Sigmoid colon (tissue), 7 donors: ENCODE measurements around the gene BAIAP3. TPM values are rescaled to one million over a fixed set of nuclear protein-coding genes. Genes with fewer than 3 reads are reported as not detected.
A peak's percentile ranks its signal among the peaks of the same experiment; 100 is the strongest.

ENCODE experiments used
- DNase-seq: peaks from one replicate; pipeline ENCODE4 v3.0.0-alpha.2; 2019
- H3K27ac ChIP-seq, 4 donors: fragments of 200-600 bp; sonication (generic); one replicate each; pipeline ENCODE4 v1.5.1; 2016 to 2019; ENCODE audit warnings: mild to moderate bottlenecking in 1 of 4
- H3K27me3 ChIP-seq, 3 donors: fragments of 200-600 bp; sonication (generic); one replicate each; pipeline ENCODE4 v1.5.1; 2019; ENCODE audit warnings: mild to moderate bottlenecking in 1 of 3
- H3K36me3 ChIP-seq, 4 donors: fragments of 200-600 bp; sonication (generic); one replicate each; pipeline ENCODE4 v1.5.1; 2016 to 2019
- H3K4me1 ChIP-seq, 4 donors: fragments of 200-600 bp; sonication (generic); one replicate each; pipeline ENCODE4 v1.5.1; 2017 to 2019
- H3K4me3 ChIP-seq, 4 donors: fragments of 200-600 bp; sonication (generic); one replicate each; pipeline ENCODE4 v1.5.1; 2017 to 2019; ENCODE audit warnings: mild to moderate bottlenecking in 2 of 4, moderate library complexity in 1 of 4
- H3K9me3 ChIP-seq, 4 donors: fragments of 200-600 bp in 3 of 4; sonication (generic) in 3 of 4; one replicate each; pipeline versions ENCODE4 v1.5.1 to v1.6.1; 2013 to 2019
- EP300 ChIP-seq, 4 donors: sonication (generic); formaldehyde crosslinking; IDR thresholded peaks; one replicate each; pipeline ENCODE4 v1.6.1; 2017; ENCODE audit warnings: antibody characterized with exemption in 4 of 4
- POLR2A ChIP-seq, 2 donors: fragments of 450-650 bp; IDR thresholded peaks; one replicate each; pipeline ENCODE4 v1.6.1; 2016; ENCODE audit warnings: antibody characterized with exemption in 2 of 2, mild to moderate bottlenecking in 2 of 2, moderate library complexity in 2 of 2
- POLR2AphosphoS5 ChIP-seq, 4 donors: sonication (generic); formaldehyde crosslinking; IDR thresholded peaks; one replicate each; pipeline ENCODE4 v1.6.1; 2017; ENCODE audit warnings: antibody characterized with exemption in 4 of 4
- WGBS, 2 donors: extraction: QIAGEN DNeasy Blood & Tissue Kit; methylation state at CpG; one replicate each; pipeline ENCODE4 v1.1.7; 2013; 5-methylcytosine and 5-hydroxymethylcytosine counted together
- intact Hi-C: fragments of 100-400 bp; cut with DNase I; formaldehyde crosslinking; loops from one replicate; pipeline ENCODE4 v1.15.1; 2023
- polyA plus RNA-seq, 3 donors: library from polyadenylated mRNA; stranded (reverse); fragments of 200-250 nt; gene quantifications; one replicate each; pipeline ENCODE4 v1.2.3, GENCODE V29; 2013
- total RNA-seq, 4 donors: library from RNA; depleted of rRNA; stranded (reverse); fragments of >200 nt; gene quantifications; one replicate each; pipeline ENCODE4 v1.1.0, GENCODE V29; 2016
- TF ChIP-seq, protein P1 (sequence below), 4 experiments: fragments of 450-650 bp in 3 of 4; fragments of 200-600 bp in 1 of 4; IDR thresholded peaks; one replicate each; pipeline ENCODE4 v1.5.1; 2016 to 2019; ENCODE audit warnings: antibody characterized with exemption in 4 of 4, mild to moderate bottlenecking in 3 of 4, moderate library complexity in 2 of 4
- donor health status: healthy with polysubstance abuse.
- donor health status: Bipolar disorder and iron deficiency.
- donor health status: healthy.

Gene BAIAP3
- total and polyA plus RNA-seq, 7 donors = 0.60 to 5.5 (median 1.7) TPM; not detected in 1

DNA sequence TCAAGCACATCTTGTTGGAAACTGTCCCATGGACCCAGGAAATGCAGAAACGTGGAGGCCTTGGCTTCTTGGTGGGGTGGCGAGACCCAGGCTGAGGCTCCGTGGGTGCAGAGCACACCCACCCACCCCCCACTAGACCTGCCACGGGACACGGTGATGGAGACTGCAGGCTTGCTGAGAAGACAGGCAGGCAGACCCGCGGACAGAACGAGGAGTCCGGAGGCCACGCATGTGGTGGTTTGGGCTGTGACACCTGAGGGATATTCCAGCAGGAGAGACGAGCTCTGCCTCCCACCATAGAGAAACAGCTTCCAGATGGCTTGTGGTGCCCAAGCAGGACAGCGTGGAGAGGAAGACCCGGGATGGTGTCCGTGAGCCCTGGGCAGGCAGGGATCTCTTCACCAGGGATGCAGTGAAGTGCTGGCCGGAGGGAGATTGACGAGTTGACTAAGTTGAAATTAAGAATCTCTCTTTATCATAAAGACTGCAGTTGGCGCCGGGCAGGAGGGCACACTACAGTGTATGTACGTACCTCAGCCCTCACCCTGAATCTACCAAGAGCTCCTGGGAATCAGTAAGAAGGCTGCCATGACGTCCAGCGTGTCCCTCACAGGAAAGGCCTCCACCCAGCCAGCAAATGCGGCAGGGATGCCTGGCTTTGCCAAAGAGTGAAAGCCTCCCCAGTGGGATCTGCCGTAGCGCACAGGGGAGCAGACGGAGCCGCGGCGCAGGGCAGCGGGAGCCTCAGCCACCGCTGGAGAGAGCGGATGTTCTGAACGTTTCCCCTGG lies 15.8 kb upstream of the BAIAP3 start:
- Histone ChIP-seq H3K9me3 (no peaks in the 10 kb centered on the region), H3K36me3 (peaks cover 62 to 94% (median 77%) of the 10 kb centered on the region in 4 donors), H3K4me1 (peaks cover 0 to 24% (median 19%) of the 10 kb centered on the region in 4 donors), H3K4me3 (no peak overlapping the region), H3K27me3 (no peaks in the 10 kb centered on the region), H3K27ac (no peak overlapping the region)
- DNase-seq = no peak
- intact Hi-C loops = no loop called here
- 94% methylated on average over 32 of the region's 32 CpGs for WGBS, 2 donors
- no peak for TF ChIP-seq EP300 (IDR thresholded peaks at IDR 0.05)
- TF ChIP-seq, protein P1, sequence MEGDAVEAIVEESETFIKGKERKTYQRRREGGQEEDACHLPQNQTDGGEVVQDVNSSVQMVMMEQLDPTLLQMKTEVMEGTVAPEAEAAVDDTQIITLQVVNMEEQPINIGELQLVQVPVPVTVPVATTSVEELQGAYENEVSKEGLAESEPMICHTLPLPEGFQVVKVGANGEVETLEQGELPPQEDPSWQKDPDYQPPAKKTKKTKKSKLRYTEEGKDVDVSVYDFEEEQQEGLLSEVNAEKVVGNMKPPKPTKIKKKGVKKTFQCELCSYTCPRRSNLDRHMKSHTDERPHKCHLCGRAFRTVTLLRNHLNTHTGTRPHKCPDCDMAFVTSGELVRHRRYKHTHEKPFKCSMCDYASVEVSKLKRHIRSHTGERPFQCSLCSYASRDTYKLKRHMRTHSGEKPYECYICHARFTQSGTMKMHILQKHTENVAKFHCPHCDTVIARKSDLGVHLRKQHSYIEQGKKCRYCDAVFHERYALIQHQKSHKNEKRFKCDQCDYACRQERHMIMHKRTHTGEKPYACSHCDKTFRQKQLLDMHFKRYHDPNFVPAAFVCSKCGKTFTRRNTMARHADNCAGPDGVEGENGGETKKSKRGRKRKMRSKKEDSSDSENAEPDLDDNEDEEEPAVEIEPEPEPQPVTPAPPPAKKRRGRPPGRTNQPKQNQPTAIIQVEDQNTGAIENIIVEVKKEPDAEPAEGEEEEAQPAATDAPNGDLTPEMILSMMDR (IDR thresholded peaks at IDR 0.05) = no peak
- no peak for TF ChIP-seq POLR2AphosphoS5 (IDR thresholded peaks at IDR 0.05)
- no peak for TF ChIP-seq POLR2A (IDR thresholded peaks at IDR 0.05)

DNA sequence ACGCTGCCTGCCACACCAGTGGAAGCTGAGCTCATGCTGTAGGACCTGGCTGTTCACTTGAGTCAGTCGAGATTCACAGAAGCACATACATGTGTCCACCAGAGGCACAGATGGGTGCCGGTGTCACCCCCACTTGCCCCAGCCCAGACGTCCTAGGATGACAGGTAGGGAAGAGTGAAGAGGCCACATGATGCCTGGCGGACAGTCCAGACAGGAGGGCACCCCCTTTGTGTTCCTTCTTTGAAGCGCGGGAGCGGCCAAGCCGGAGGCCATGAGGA lies 15.2 kb upstream of the BAIAP3 start:
- Histone ChIP-seq H3K27me3 (no peaks in the 10 kb centered on the region), H3K27ac (no peak overlapping the region), H3K4me1 (peaks cover 0 to 19% (median 14%) of the 10 kb centered on the region in 4 donors), H3K36me3 (peaks cover 62 to 96% (median 80%) of the 10 kb centered on the region in 4 donors), H3K9me3 (no peaks in the 10 kb centered on the region), H3K4me3 (no peak overlapping the region)
- no peak for DNase-seq
- TF ChIP-seq POLR2A (IDR thresholded peaks at IDR 0.05) (no peak), POLR2AphosphoS5 (IDR thresholded peaks at IDR 0.05) (peak in 1 of 4 donors; percentile 4)
- intact Hi-C loops = no loop called here
- 80 to 84% methylated on average over 9 of the region's 9 CpGs for WGBS, 2 donors

DNA sequence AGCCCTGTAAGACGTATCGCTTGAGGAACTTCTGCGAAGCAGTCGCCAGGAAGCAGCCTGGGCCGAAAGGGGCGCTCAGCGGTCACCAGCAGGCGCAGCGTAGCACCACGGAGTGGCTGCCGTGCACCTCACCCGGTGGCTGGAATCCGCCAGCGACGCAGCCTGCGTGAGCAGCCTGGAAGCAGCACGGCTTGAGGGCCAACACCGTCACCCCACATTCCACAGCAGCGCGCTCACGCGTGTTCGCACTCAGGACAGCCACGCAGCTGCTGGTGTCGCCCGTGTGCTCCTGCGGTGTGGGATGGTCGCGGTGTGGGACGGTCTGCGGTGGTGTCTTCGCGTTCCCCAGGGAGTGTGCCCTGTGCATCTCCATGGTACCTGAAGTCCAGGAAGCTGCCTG lies 14.4 kb upstream of the BAIAP3 start:
- no peaks in the 10 kb centered on the region for H3K27me3 ChIP-seq
- no peak for DNase-seq
- no peaks in the 10 kb centered on the region for H3K9me3 ChIP-seq
- WGBS, 2 donors = 93 to 95% methylated on average over 33 of the region's 33 CpGs
- no peak overlapping the region for H3K4me3 ChIP-seq
- H3K4me1 ChIP-seq = peaks cover 0 to 11% (median 6%) of the 10 kb centered on the region in 4 donors
- intact Hi-C loops = no loop called here
- TF ChIP-seq POLR2AphosphoS5 (IDR thresholded peaks at IDR 0.05) (no peak), POLR2A (IDR thresholded peaks at IDR 0.05) (no peak), EP300 (IDR thresholded peaks at IDR 0.05) (no peak)
- TF ChIP-seq, protein P1 (IDR thresholded peaks at IDR 0.05) = no peak
- H3K27ac ChIP-seq = no peak overlapping the region
- peaks cover 60 to 100% (median 82%) of the 10 kb centered on the region in 4 donors for H3K36me3 ChIP-seq

GRCh38 chr16:1320097-1320496 lies 13.3 kb upstream of the BAIAP3 start:
- intact Hi-C loops = no loop called here
- no peak overlapping the region for H3K27ac ChIP-seq
- H3K4me3 ChIP-seq = no peak overlapping the region
- WGBS, 2 donors = 85 to 86% methylated on average over 12 of the region's 12 CpGs
- DNase-seq = no peak
- no peaks in the 10 kb centered on the region for H3K27me3 ChIP-seq
- H3K4me1 ChIP-seq = peaks cover 0 to 2% (median under 1%) of the 10 kb centered on the region in 4 donors
- no peak for TF ChIP-seq POLR2AphosphoS5 (IDR thresholded peaks at IDR 0.05)
- no peak for TF ChIP-seq EP300 (IDR thresholded peaks at IDR 0.05)
- TF ChIP-seq, protein P1 (IDR thresholded peaks at IDR 0.05) = no peak
- no peak for TF ChIP-seq POLR2A (IDR thresholded peaks at IDR 0.05)
- H3K36me3 ChIP-seq = peaks cover 58 to 100% (median 83%) of the 10 kb centered on the region in 4 donors
- H3K9me3 ChIP-seq = no peaks in the 10 kb centered on the region

DNA sequence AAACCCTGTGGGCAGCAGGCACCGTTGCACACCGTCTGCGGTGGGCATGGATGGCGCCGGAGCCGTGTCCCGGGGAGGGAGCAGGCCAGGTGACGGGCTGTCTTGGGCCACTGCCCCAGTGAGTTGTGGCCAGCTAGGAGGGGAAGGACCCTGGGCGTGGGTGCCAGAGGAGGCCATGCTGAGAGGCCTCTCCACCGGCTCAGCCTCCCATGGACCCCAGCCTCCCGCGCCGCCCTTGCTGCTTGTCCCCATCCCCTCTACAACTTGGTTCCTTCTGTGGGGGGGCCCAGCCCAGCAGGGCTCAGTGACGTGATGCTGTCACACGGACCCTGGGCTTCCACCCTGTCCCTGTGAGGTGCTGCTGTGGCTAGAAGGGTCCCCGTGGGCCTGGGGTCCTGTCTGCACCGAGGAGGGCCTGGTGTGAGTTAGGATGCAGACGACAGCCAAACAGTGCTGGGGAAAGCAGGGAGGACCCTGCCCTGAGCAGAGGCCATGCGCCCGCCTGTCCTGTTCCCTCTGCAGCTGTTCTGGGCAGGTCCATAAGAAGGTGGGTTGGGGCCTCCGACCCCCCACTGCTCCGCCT lies 12.7 kb upstream of the BAIAP3 start:
- no peaks in the 10 kb centered on the region for H3K27me3 ChIP-seq
- H3K4me3 ChIP-seq = no peak overlapping the region
- intact Hi-C loops = no loop called here
- TF ChIP-seq POLR2AphosphoS5 (IDR thresholded peaks at IDR 0.05) (no peak), EP300 (IDR thresholded peaks at IDR 0.05) (no peak), POLR2A (IDR thresholded peaks at IDR 0.05) (no peak)
- TF ChIP-seq, protein P1 (IDR thresholded peaks at IDR 0.05) = no peak
- no peak overlapping the region for H3K27ac ChIP-seq
- H3K36me3 ChIP-seq = peaks cover 58 to 100% (median 79%) of the 10 kb centered on the region in 4 donors
- DNase-seq = no peak
- no peaks in the 10 kb centered on the region for H3K9me3 ChIP-seq
- 86 to 88% methylated on average over 22 of the region's 22 CpGs for WGBS, 2 donors
- H3K4me1 ChIP-seq = no peaks in the 10 kb centered on the region
